RWPE2 (cell line): Measurements from ENCODE around the gene CADM2.

Experiments used
- ATAC-seq: fragments of 200-7000 bp; cut with Tn5 transposase; 3 replicates; pipeline ENCODE4 v1.9.1; 2021; ENCODE audit warnings: low read depth
- DNase-seq: peaks from one replicate; pipeline ENCODE4 v3.0.0-alpha.2; 2020; ENCODE audit warnings: low spot score
- H3K27ac ChIP-seq: fragments of 450-650 bp; 2 replicates; pipeline ENCODE4 v1.5.1; 2017; ENCODE audit warnings: mild to moderate bottlenecking; ENCODE audit not compliant: poor library complexity, severe bottlenecking
- H3K27me3 ChIP-seq: fragments of 250-450 bp; sonication (Bioruptor Pico); 2 replicates; pipeline ENCODE4 v1.5.1; 2021; ENCODE audit warnings: mild to moderate bottlenecking, moderate library complexity; ENCODE audit not compliant: insufficient read depth, poor library complexity, severe bottlenecking
- H3K36me3 ChIP-seq: fragments of 250-450 bp; sonication (Bioruptor Pico); 2 replicates; pipeline ENCODE4 v1.5.1; 2020; ENCODE audit warnings: low read depth, mild to moderate bottlenecking, moderate library complexity
- H3K4me1 ChIP-seq: fragments of 250-450 bp; sonication (Bioruptor Pico); 2 replicates; pipeline ENCODE4 v1.5.1; 2021; ENCODE audit warnings: mild to moderate bottlenecking, moderate library complexity; ENCODE audit not compliant: insufficient read depth, poor library complexity, severe bottlenecking
- H3K4me3 ChIP-seq: fragments of 250-450 bp; sonication (Bioruptor Pico); 2 replicates; pipeline ENCODE4 v1.5.1; 2021; ENCODE audit warnings: mild to moderate bottlenecking, moderate library complexity; ENCODE audit not compliant: severe bottlenecking
- H3K9me3 ChIP-seq: fragments of 250-450 bp; sonication (Bioruptor Pico); 2 replicates; pipeline ENCODE4 v1.5.1; 2021; ENCODE audit warnings: mild to moderate bottlenecking, moderate library complexity; ENCODE audit not compliant: severe bottlenecking
- CTCF ChIP-seq: fragments of 450-650 bp; IDR thresholded peaks from one replicate; pipeline ENCODE4 v1.5.1; 2017; ENCODE audit warnings: mild to moderate bottlenecking, moderate library complexity; ENCODE audit not compliant: poor library complexity, severe bottlenecking

Gene CADM2

GRCh38 chr3:85535517-85535916, 576.7 kb downstream of the CADM2 start:
- H3K9me3 ChIP-seq, result no peaks in the 10 kb centered on the region
- H3K4me1 ChIP-seq, result no peaks in the 10 kb centered on the region
- no peaks in the 10 kb centered on the region for H3K36me3 ChIP-seq
- no peak overlapping the region for H3K27ac ChIP-seq
- no peak overlapping the region for H3K4me3 ChIP-seq
- ATAC-seq (no peak), DNase-seq (no peak)
- no peak for TF ChIP-seq CTCF
- H3K27me3 ChIP-seq, result no peaks in the 10 kb centered on the region

- no peaks in the 10 kb centered on the region for H3K9me3 ChIP-seq
- TF ChIP-seq CTCF, result no peak
- ATAC-seq (no peak), DNase-seq (no peak)
- H3K27ac ChIP-seq, result no peak overlapping the region
- H3K36me3 ChIP-seq, result no peaks in the 10 kb centered on the region
- no peaks in the 10 kb centered on the region for H3K27me3 ChIP-seq
- no peaks in the 10 kb centered on the region for H3K4me1 ChIP-seq
- no peak overlapping the region for H3K4me3 ChIP-seq
Observed at GRCh38 chr3:85539232-85539631, 580.4 kb downstream of the CADM2 start.

- no peaks in the 10 kb centered on the region for H3K27me3 ChIP-seq
- DNase-seq, result no peak
- H3K4me1 ChIP-seq, result peaks cover under 1% of the 10 kb centered on the region
- no peak for ATAC-seq
- no peak overlapping the region for H3K4me3 ChIP-seq
- TF ChIP-seq CTCF, result no peak
- no peaks in the 10 kb centered on the region for H3K36me3 ChIP-seq
- no peak overlapping the region for H3K27ac ChIP-seq
- no peaks in the 10 kb centered on the region for H3K9me3 ChIP-seq
Observed at GRCh38 chr3:85554153-85554552, 595.4 kb downstream of the CADM2 start.

- ATAC-seq (peak; percentile 79), DNase-seq (no peak)
- H3K27me3 ChIP-seq, result peaks cover 3% of the 10 kb centered on the region
- TF ChIP-seq CTCF, result no peak
- no peaks in the 10 kb centered on the region for H3K9me3 ChIP-seq
- no peak overlapping the region for H3K4me3 ChIP-seq
- no peaks in the 10 kb centered on the region for H3K36me3 ChIP-seq
- H3K4me1 ChIP-seq, result peaks cover 19% of the 10 kb centered on the region
- H3K27ac ChIP-seq, result no peak overlapping the region
Observed at GRCh38 chr3:85560088-85560785, 601.4 kb downstream of the CADM2 start.

GRCh38 chr3:85567071-85567676, 608.4 kb downstream of the CADM2 start:
- Histone ChIP-seq H3K27ac (no peak overlapping the region), H3K36me3 (no peaks in the 10 kb centered on the region), H3K4me3 (no peak overlapping the region), H3K4me1 (no peaks in the 10 kb centered on the region), H3K9me3 (no peaks in the 10 kb centered on the region), H3K27me3 (no peaks in the 10 kb centered on the region)
- peak; percentile 79 for TF ChIP-seq CTCF
- DNase-seq (no peak), ATAC-seq (no peak)
